Vagina (tissue), 2 donors: ENCODE results near the gene ZNF282. TPM values are rescaled to one million over a fixed set of nuclear protein-coding genes. Genes with fewer than 3 reads are reported as not detected.
"Not testable (repeated sequence)": the region's sequence is repeated elsewhere in the genome, so short reads cannot be mapped to it uniquely, and the experiment has no call there.

Experiments used
- DNase-seq, 2 donors: peaks; one replicate each; pipeline ENCODE4 v3.0.0-alpha.2; 2017; ENCODE audit errors: extremely low spot score in 2 of 2
- H3K27ac ChIP-seq: fragments of 200-600 bp; sonication (generic); one replicate; pipeline ENCODE4 v1.5.1; 2019
- H3K27me3 ChIP-seq: fragments of 200-600 bp; sonication (generic); one replicate; pipeline ENCODE4 v1.5.1; 2019
- H3K36me3 ChIP-seq, 2 donors: fragments of 200-600 bp; sonication (generic); one replicate each; pipeline ENCODE4 v1.5.1; 2017 to 2019
- H3K4me1 ChIP-seq: fragments of 200-600 bp; sonication (generic); one replicate; pipeline ENCODE4 v1.5.1; 2019
- H3K4me3 ChIP-seq, 2 donors: fragments of 200-600 bp; sonication (generic); 1 replicate in 1 of 2; 2 replicates in 1 of 2; pipeline ENCODE4 v1.5.1; 2016 to 2019
- H3K9me3 ChIP-seq: fragments of 200-600 bp; sonication (generic); one replicate; pipeline ENCODE4 v1.5.1; 2019
- POLR2A ChIP-seq, 2 donors: fragments of 450-650 bp; IDR thresholded peaks; one replicate each; pipeline ENCODE4 v1.6.1; 2017; ENCODE audit warnings: antibody characterized with exemption in 2 of 2, mild to moderate bottlenecking in 2 of 2, moderate library complexity in 2 of 2
- POLR2AphosphoS5 ChIP-seq, 2 donors: sonication (generic); formaldehyde crosslinking; IDR thresholded peaks; one replicate each; pipeline ENCODE4 v1.9.0; 2017; ENCODE audit warnings: antibody characterized with exemption in 2 of 2, mild to moderate bottlenecking in 2 of 2, low read depth in 1 of 2; ENCODE audit not compliant: insufficient read depth in 1 of 2
- intact Hi-C: fragments of 100-400 bp; cut with DNase I; formaldehyde crosslinking; loops from one replicate; pipeline ENCODE4 v1.15.1; 2023
- total RNA-seq: library from RNA; depleted of rRNA; stranded (reverse); fragments of >200 nt; gene quantifications from one replicate; pipeline ENCODE4 v1.2.3, GENCODE V29; 2016
- TF ChIP-seq, protein P1 (sequence below), 3 experiments: fragments of 450-650 bp in 2 of 3; fragments of 200-600 bp in 1 of 3; sonication (generic) in 1 of 3; IDR thresholded peaks; one replicate each; pipeline ENCODE4 v1.5.1; 2017 to 2019; ENCODE audit warnings: antibody characterized with exemption in 3 of 3, mild to moderate bottlenecking in 2 of 3, moderate library complexity in 2 of 3

Gene ZNF282
- total RNA-seq, 1 donor from 2014 or later = 17.9 TPM

DNA sequence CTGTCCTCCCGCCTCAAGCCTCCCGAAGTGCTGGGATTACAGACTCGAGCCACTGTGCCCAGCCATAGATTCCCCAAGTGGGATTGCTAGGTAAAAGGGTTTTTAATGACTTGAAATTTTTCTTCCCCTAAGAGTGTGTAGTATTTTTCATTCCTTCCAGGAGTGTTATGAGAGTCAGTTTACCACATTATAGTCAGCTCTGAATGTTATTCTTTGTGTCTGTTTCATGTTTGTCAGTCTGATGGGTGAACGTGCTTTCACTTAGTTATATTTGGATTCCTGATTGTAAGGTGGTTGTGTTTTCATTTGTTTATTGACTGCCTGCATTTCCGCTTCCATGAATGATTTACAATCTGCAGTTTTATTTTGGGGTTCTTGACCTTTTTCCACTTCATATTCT is 50.4 kb downstream of the ZNF282 start:
- Histone ChIP-seq H3K27me3 (no peaks in the 10 kb centered on the region), H3K36me3 (peaks cover 0 to 8% of the 10 kb centered on the region in 2 donors), H3K4me1 (peaks cover 19% of the 10 kb centered on the region), H3K27ac (no peak overlapping the region), H3K9me3 (no peaks in the 10 kb centered on the region), H3K4me3 (no peak overlapping the region)
- TF ChIP-seq POLR2AphosphoS5 (IDR thresholded peaks at IDR 0.05; ENCODE audit: insufficient read depth in 1 of 2, low read depth in 1 of 2) (no peak), POLR2A (IDR thresholded peaks at IDR 0.05) (no peak)
- TF ChIP-seq, protein P1, sequence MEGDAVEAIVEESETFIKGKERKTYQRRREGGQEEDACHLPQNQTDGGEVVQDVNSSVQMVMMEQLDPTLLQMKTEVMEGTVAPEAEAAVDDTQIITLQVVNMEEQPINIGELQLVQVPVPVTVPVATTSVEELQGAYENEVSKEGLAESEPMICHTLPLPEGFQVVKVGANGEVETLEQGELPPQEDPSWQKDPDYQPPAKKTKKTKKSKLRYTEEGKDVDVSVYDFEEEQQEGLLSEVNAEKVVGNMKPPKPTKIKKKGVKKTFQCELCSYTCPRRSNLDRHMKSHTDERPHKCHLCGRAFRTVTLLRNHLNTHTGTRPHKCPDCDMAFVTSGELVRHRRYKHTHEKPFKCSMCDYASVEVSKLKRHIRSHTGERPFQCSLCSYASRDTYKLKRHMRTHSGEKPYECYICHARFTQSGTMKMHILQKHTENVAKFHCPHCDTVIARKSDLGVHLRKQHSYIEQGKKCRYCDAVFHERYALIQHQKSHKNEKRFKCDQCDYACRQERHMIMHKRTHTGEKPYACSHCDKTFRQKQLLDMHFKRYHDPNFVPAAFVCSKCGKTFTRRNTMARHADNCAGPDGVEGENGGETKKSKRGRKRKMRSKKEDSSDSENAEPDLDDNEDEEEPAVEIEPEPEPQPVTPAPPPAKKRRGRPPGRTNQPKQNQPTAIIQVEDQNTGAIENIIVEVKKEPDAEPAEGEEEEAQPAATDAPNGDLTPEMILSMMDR (IDR thresholded peaks at IDR 0.05) = no peak
- intact Hi-C loops = no loop called here
- DNase-seq = no peak

DNA sequence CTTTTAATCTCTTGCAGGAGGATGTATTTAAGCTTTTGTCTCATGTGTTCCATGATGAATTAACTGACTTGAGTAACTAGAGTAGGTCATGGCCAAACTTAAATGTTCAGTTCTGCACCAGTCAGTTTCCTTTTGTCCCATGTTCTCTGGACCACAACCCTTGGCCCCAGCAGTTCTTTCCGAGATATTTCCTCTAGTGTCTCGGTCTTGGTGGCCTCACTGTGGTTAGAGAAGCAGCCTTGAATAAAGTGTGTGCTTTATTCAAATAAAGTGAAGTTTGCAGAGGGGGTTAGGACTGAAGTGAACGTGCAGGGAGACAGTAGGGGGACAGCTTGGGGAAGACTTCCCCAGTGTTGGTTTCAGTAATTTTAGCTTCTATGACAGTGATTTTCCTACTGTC is 53.4 kb downstream of the ZNF282 start:
- intact Hi-C loops = no loop called here
- TF ChIP-seq POLR2A (IDR thresholded peaks at IDR 0.05) (no peak), POLR2AphosphoS5 (IDR thresholded peaks at IDR 0.05; ENCODE audit: insufficient read depth in 1 of 2, low read depth in 1 of 2) (no peak)
- TF ChIP-seq, protein P1 (IDR thresholded peaks at IDR 0.05) = no peak
- Histone ChIP-seq H3K4me1 (peaks cover 8% of the 10 kb centered on the region), H3K4me3 (no peak overlapping the region), H3K9me3 (no peaks in the 10 kb centered on the region), H3K27ac (no peak overlapping the region), H3K36me3 (peaks cover 6 to 35% of the 10 kb centered on the region in 2 donors), H3K27me3 (no peaks in the 10 kb centered on the region)
- DNase-seq = no peak

DNA sequence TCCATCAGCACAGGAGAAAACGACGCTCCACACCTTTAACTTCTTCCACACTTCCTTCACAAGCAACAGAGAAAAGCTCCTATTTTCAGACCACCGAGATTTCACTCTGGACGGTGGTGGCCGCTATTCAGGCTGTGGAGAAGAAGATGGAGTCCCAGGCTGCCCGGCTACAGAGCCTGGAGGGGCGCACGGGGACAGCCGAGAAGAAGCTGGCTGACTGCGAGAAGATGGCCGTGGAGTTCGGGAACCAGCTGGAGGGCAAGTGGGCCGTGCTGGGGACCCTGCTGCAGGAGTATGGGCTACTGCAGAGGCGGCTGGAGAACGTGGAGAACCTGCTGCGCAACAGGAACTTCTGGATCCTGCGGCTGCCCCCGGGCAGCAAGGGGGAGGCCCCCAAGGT is 54.8 kb downstream of the ZNF282 start:
- H3K4me3 ChIP-seq, H3K9me3 ChIP-seq, DNase-seq, H3K4me1 ChIP-seq, H3K27ac ChIP-seq, H3K27me3 ChIP-seq, intact Hi-C loops: not testable (repeated sequence)
- H3K36me3 ChIP-seq = peaks cover 6 to 43% of the 10 kb centered on the region in 2 donors

DNA sequence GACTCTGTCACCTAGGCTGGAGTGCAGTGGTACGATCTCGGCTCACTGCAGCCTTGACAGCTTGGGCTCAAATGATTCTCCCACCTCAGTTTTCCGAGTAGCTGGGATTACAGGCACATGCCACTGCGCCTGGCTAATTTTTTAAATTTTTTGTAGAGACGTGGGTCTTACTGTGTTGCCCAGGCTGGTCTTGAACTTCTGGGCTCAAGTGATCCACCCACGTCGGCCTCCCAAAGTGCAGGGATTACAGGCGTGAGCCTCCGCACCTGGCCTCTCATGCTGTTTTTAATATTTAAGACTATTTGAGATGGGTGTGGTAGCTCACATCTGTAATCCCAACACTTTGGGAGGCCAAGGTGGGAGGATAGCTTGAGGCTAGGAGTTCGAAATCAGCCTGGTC is 56.2 kb downstream of the ZNF282 start:
- H3K36me3 ChIP-seq = peaks cover 6 to 43% of the 10 kb centered on the region in 2 donors
- intact Hi-C loops, H3K9me3 ChIP-seq, H3K27me3 ChIP-seq, DNase-seq, H3K27ac ChIP-seq, H3K4me1 ChIP-seq, H3K4me3 ChIP-seq: not testable (repeated sequence)

DNA sequence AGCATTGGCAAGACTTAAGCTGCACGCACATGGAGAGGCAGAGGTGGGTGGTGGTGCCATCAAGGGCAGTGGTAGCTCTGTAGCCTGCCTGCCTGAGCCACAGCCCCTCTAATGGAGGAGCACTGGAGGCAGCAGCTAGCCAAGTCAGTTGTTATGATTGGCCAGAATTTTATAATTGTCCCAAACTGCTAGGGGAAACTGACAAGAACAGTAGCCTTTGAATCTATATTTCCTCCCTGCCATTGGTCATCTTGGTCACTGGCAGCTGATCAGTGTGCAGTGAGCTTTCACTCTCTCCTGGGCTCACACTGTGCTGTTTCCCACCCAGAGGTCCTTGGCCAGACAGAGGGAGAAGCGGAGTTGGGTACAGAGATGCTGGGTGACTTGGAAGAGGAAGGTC is 57.0 kb downstream of the ZNF282 start:
- H3K9me3 ChIP-seq = no peaks in the 10 kb centered on the region
- no peak overlapping the region for H3K27ac ChIP-seq
- peaks cover 6 to 43% of the 10 kb centered on the region in 2 donors for H3K36me3 ChIP-seq
- no peak for DNase-seq
- H3K27me3 ChIP-seq = no peaks in the 10 kb centered on the region
- H3K4me1 ChIP-seq = no peaks in the 10 kb centered on the region
- TF ChIP-seq POLR2AphosphoS5 (IDR thresholded peaks at IDR 0.05; ENCODE audit: insufficient read depth in 1 of 2, low read depth in 1 of 2) = no peak
- TF ChIP-seq, protein P1 (IDR thresholded peaks at IDR 0.05) = no peak
- no peak for TF ChIP-seq POLR2A (IDR thresholded peaks at IDR 0.05)
- no peak overlapping the region for H3K4me3 ChIP-seq
- intact Hi-C loops = no loop called here

DNA sequence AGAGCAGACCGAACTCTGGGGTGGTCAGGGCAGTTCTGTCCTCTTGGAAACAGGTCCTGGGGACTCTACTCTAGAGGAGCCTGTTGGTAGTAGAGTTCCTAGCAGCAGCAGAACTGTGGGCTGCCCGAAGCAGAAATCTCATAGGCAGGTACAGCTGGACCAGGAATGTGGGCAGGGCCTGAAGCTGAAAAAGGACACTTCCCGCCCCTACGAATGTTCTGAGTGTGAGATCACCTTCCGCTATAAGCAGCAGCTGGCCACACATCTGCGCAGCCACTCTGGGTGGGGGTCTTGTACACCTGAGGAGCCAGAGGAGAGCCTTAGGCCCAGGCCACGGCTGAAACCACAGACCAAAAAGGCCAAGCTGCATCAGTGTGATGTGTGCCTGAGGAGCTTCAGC is 58.3 kb downstream of the ZNF282 start:
- Histone ChIP-seq H3K4me3 (no peak overlapping the region), H3K4me1 (no peaks in the 10 kb centered on the region), H3K27me3 (no peaks in the 10 kb centered on the region), H3K9me3 (no peaks in the 10 kb centered on the region), H3K36me3 (peaks cover 6 to 43% of the 10 kb centered on the region in 2 donors), H3K27ac (no peak overlapping the region)
- DNase-seq = no peak
- TF ChIP-seq POLR2AphosphoS5 (IDR thresholded peaks at IDR 0.05; ENCODE audit: insufficient read depth in 1 of 2, low read depth in 1 of 2) = no peak
- TF ChIP-seq, protein P1 (IDR thresholded peaks at IDR 0.05) = no peak
- no peak for TF ChIP-seq POLR2A (IDR thresholded peaks at IDR 0.05)
- intact Hi-C loops = no loop called here
